ENCODE results near the gene CDH8.

CDH8 gene

DNA sequence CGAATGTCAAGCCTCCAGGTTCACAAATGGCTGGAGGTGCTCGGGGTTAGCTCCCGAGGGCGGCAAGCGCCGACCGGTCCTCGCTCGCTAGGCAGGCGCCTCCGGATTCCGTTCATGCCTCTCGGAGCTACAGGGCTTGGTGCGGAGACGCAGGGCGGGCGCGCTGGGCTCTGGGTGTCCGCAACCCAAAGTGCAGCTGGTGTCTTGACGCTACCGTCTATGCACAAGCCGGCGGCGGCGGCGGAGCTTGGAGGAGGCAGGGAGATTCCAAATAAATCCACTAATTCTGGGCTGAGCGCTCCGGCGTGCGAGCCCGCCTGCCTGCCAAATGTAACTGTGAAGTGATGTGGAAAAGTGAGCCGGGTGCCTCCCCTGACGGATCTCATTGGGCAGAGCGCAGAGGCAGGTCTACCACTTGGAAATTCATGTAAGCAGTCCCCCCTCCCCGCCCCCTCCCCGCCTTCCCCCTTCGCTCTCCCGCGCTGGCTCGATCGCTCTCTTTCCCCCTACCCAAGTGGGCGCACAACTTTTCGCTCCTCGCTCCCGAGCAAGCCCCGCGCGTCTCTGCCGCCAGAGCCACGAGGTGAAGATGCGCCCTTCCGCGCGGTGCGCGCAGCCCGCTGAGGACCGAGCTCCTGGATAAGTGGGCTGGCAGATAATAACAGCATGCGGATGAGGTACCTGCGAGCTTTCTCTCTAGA lies at the start of gene CDH8:
CDH8 (minus strand) TSS at position 338 of the 701 bp plus-strand sequence. CDS start 15,035 bp downstream, outside the sequence.
- no peak for FAIRE-seq

DNA sequence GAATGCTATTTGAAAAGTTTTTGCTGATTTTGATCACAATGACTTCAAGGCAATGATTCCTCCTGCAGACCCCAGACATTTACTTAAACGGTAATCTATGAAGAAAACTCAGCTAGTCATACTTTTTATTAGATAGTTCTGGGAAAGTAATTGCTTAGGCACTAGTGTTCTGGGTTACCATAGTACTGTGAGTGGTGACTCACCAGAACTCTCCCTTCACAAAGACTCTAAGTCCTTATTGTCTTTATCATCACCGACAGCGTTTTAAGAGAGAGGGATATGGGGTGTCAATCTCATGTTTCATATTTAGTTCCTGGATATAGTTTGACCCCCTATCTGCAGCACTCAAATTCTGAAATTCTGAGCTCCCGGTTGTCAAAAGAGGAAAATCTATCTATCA lies 43.0 kb upstream of the CDH8 start:
- FAIRE-seq = no peak

DNA sequence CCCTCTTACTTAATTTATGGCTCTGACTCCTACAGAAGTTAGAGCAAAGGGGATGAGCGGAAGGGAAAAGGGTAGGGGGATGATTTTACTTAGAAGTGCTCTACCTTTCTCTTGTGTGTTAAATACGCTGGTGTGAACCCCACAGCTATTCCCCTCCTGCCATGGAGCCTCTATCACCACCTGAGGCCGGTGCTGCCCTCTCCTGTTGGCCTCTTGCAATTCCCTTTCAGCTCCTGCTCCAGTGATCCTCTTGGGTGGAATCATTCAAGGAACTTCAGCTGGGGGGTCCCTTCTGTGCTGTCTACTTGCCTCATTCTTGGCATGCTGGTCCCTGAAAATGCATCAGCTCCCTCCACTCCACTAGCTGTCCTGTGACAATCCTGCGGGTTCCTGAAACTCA lies 41.8 kb upstream of the CDH8 start:
- no peak for FAIRE-seq

GRCh38 chr16:62076886-62077285 lies 40.6 kb upstream of the CDH8 start:
- FAIRE-seq = no peak

GRCh38 chr16:62068747-62069146 lies 32.5 kb upstream of the CDH8 start:
- no peak for FAIRE-seq

DNA sequence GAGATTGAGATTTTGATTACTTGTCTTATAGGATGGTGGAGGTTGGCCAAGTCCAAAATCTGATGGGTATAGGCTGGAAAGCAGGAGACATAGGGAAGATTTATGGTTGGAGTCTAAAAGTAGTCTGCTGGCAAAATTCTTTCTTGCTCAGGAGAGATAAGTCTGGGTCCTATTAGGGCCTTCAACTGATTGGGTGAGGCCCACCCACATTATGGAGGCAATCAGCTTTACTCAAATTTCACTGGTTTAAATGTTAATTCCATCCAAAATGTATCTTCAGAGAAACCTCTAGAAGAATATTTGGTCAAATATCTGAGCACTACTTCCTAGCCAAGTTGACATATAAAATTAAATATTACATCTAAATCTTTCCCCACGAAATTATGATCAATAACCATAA lies 31.7 kb upstream of the CDH8 start:
- no peak for FAIRE-seq

- FAIRE-seq = no peak
These were observed 30.9 kb upstream of the CDH8 start for GRCh38 chr16:62067182-62067581.

GRCh38 chr16:62066747-62067146 lies 30.5 kb upstream of the CDH8 start:
- FAIRE-seq = no peak

- no peak for FAIRE-seq
These were observed 27.9 kb upstream of the CDH8 start for GRCh38 chr16:62064173-62064572.

DNA sequence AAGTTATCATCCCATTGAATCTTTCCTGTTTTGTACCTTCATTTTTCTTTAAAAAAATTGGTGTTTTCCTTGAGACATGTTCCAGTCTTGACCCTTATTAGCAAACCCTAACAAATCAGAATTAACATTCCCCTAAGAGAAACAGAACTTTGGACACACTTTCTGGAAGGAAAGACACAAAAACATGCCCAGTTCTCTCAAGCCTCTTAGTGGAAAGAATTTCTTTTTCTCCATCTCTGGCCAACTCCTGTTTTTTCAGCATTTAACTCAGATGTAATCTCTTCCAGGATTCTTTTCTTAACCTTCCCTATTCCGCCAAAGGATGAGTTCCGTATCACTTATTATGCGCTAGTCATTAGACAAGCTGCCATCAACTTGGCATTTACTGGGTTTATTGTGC lies 23.9 kb upstream of the CDH8 start:
- FAIRE-seq = no peak

- FAIRE-seq = no peak
These were observed 23.3 kb upstream of the CDH8 start for GRCh38 chr16:62059527-62059926.

GRCh38 chr16:62058412-62058811 lies 22.2 kb upstream of the CDH8 start:
- FAIRE-seq = no peak

GRCh38 chr16:62051942-62052341 lies 15.7 kb upstream of the CDH8 start:
- no peak for FAIRE-seq

DNA sequence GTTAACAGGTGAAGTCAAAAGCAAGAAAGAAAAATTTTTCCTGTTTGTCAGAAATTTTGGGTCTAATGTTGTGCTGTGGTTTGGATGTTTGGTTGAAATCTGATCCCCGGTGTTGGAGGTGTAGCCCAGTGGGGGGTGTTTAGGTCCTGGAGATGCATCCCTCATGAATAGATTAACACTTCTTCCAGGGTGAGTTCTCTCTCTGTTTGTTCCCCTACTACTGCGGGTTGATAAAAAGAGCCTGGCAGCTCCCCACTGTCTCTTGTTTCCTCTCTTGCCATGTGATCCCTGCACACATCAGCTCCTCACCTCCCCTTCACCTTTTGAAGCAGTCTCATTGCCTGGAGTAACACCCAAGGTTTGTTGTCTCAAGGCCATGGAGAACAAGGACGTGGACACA lies 14.6 kb upstream of the CDH8 start:
- no peak for FAIRE-seq

DNA sequence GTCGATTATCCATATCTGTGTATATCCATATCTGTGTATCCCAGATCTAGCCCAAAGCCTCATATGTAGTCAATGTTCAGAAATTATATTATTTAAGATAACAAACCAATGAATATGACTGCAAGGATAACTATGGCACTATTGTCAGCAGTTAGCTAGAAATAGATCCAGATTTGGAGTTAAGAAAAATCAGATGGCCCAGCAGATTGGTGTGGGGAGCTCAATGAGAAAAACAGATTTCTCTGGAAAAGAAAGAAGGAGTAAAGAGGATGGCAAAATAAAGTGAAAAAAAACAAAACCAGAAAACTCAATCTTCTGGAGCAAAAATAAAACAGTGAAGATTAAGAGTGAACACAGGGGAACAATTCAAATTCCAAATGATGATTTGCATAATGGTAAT lies 10.6 kb upstream of the CDH8 start:
- no peak for FAIRE-seq

- no peak for FAIRE-seq
These were observed 5.2 kb upstream of the CDH8 start for GRCh38 chr16:62041401-62041800.

- FAIRE-seq = no peak
These were observed 2.4 kb upstream of the CDH8 start for GRCh38 chr16:62038646-62039045.

- no peak for FAIRE-seq
These were observed 2.0 kb upstream of the CDH8 start for GRCh38 chr16:62038225-62038624.

DNA sequence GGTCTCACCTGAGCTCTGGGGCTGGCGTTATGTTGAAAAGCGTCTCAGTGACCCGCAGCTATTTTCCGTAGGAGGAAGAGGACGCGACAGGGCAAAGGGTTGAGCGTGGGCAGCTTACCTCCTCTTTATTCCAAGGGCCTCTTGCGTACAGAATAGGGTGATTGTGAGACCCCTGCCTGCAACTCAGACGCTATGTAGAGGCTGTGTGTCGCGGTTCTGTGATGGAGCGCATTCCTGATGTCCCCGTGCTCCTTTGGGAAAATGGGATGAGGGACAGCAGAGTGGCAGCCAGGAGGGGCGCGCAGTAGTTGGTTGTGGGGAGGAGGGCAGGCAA lies 531 bp upstream of the CDH8 start:
- no peak for FAIRE-seq

DNA sequence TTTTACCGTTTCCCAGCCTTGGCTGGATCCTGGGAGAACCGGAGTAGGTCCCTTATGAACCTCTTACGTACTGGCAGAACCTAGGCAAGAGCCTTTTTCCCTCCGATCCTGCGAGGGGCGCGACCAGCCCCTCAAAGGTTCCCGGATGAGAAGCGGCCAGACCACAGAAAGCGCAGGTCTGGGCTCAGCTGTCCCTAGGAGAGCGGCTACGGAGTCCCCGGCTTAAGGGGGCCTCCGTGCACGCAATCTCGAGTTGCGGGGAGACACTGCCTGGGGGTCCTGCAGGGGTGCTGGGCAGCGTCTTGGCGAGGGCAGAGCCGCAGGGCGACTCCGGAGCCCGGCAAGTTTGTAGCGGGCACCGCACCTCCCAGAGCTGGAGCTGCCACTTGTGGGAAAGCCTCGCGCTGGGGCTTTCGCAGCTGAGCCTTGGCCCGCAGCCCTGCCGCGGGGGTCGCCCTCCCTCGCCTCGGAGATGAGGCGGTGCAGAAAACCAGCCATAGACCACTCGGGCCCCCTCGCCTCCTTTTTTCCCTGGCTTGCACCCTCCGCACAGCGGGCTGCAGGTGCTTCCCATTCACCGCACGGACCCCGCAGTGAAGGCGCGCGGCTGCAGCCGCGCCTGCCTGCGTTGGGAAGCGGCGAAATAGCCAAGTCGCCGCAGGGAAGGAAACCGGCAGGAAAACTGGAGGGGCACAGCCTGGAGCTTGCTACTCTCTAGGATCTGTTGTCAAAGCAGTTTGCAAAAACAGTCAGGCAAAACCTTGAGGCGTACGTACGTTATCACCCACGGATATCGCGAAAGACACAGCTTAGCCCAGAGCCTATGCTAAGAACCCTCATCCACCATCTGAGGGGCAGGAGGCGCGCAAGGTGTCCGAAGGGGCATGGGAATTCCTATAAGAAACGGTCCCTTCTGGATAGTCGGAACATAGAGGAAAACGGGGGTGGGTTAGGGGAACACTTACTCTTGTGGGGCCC lies 834 bp downstream of the CDH8 start:
- FAIRE-seq = no peak

- no peak for FAIRE-seq
These were observed 1.8 kb downstream of the CDH8 start for GRCh38 chr16:62034231-62035114.

DNA sequence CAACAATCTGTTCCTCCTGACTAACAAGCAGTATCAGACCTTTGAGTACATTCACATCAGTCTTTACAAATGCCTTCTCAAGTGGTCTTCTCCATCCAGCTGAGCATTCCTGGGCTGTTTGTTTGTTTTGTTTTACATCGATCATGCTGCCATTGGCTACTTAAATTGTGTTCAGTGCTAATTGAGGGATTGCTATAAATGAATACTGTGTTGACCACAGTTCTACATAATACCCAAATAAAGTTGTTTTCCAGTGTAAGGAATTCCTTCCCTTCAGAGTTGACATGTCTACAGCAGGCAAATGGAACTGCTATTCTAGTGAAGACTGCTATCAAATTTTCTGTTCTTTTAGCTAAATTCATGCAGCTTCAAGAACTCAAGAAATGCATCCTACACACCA lies 3.2 kb downstream of the CDH8 start:
- FAIRE-seq = no peak

DNA sequence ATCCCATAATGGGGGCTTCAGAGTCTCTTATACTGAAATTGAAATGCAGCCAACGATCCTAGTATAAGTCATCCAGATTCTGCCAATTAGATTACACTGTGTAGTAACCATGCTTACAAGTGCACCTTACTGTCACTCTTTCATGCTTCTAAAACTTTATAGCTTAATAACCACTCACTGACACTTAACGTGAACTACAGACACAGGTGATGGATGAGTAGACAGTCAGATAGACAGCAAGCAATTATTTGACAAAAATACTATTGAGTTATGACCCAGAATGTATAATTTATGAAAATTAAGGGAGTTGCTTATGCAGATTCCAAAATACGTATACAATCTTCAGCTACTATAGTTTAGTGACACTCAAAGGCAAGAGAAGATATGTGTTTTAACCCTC lies 6.3 kb downstream of the CDH8 start:
- FAIRE-seq = no peak
